T-helper 2 cell treated with Interferon-gamma antibody and Interleukin-4, amounts not matched to agents 5 μg/mL and 100 μg/mL, for 36 hours (primary cell): Measurements from ENCODE around the gene MB.
"Not testable (repeated sequence)": the region's sequence is repeated elsewhere in the genome, so short reads cannot be mapped to it uniquely, and the experiment has no call there.

Experiments
- DNase-seq: peaks from one replicate; pipeline ENCODE4 v3.0.0; 2021; ENCODE audit warnings: low spot score
- H3K27ac Mint-ChIP-seq: one replicate; pipeline ENCODE4 v1.8.0; 2021; ENCODE audit warnings: mild to moderate bottlenecking, mixed read lengths
- H3K27me3 Mint-ChIP-seq: one replicate; pipeline ENCODE4 v1.8.0; 2021; ENCODE audit warnings: low read depth, mixed read lengths
- H3K36me3 Mint-ChIP-seq: one replicate; pipeline ENCODE4 v1.8.0; 2021; ENCODE audit warnings: low read depth, mixed read lengths
- H3K4me1 Mint-ChIP-seq: one replicate; pipeline ENCODE4 v1.8.0; 2021; ENCODE audit warnings: low read depth, mixed read lengths
- H3K4me3 Mint-ChIP-seq: one replicate; pipeline ENCODE4 v1.8.0; 2022; ENCODE audit warnings: mild to moderate bottlenecking, moderate library complexity, mixed read lengths
- H3K9me3 Mint-ChIP-seq: one replicate; pipeline ENCODE4 v1.8.0; 2021; ENCODE audit warnings: mixed read lengths

The MB gene

GRCh38 chr22:35617137-35617755 is at the start of gene MB:
Gene MB (minus strand): TSS chr22:35617329. CDS start chr22:35617257, 72 bp downstream.
- H3K36me3 Mint-ChIP-seq: no peaks in the 10 kb centered on the region
- H3K27ac Mint-ChIP-seq: no peak within 1 kb of the TSS
- no peak within 1 kb of the TSS for H3K4me3 Mint-ChIP-seq
- no peaks in the 10 kb centered on the region for H3K27me3 Mint-ChIP-seq
- H3K4me1 Mint-ChIP-seq: peaks cover 15% of the 10 kb centered on the region
- no peaks in the 10 kb centered on the region for H3K9me3 Mint-ChIP-seq
- DNase-seq: no peak

- H3K27ac Mint-ChIP-seq, DNase-seq, H3K4me1 Mint-ChIP-seq, H3K4me3 Mint-ChIP-seq, H3K27me3 Mint-ChIP-seq: not testable (repeated sequence)
- H3K9me3 Mint-ChIP-seq: peaks cover 46% of the 10 kb centered on the region
- peaks cover 56% of the 10 kb centered on the region for H3K36me3 Mint-ChIP-seq
These were observed 49.6 kb upstream of the MB start for GRCh38 chr22:35666699-35667098.

GRCh38 chr22:35664955-35665587 is 47.9 kb upstream of the MB start:
- H3K27ac Mint-ChIP-seq: no peak overlapping the region
- H3K36me3 Mint-ChIP-seq: peaks cover 73% of the 10 kb centered on the region
- DNase-seq: no peak
- no peaks in the 10 kb centered on the region for H3K27me3 Mint-ChIP-seq
- peaks cover 48% of the 10 kb centered on the region for H3K9me3 Mint-ChIP-seq
- H3K4me1 Mint-ChIP-seq: peaks cover 26% of the 10 kb centered on the region
- H3K4me3 Mint-ChIP-seq: no peak overlapping the region

- Mint-ChIP-seq H3K9me3 (peaks cover 50% of the 10 kb centered on the region), H3K4me3 (no peak overlapping the region), H3K4me1 (peaks cover 35% of the 10 kb centered on the region), H3K36me3 (peaks cover 86% of the 10 kb centered on the region), H3K27me3 (no peaks in the 10 kb centered on the region), H3K27ac (no peak overlapping the region)
- no peak for DNase-seq
These were observed 46.2 kb upstream of the MB start for GRCh38 chr22:35663371-35663770.

- Mint-ChIP-seq H3K27ac (no peak overlapping the region), H3K36me3 (peaks cover 86% of the 10 kb centered on the region), H3K27me3 (no peaks in the 10 kb centered on the region), H3K4me3 (no peak overlapping the region), H3K4me1 (peaks cover 40% of the 10 kb centered on the region), H3K9me3 (peaks cover 51% of the 10 kb centered on the region)
- DNase-seq: no peak
These were observed 45.8 kb upstream of the MB start for GRCh38 chr22:35662914-35663313.

- Mint-ChIP-seq H3K27me3 (no peaks in the 10 kb centered on the region), H3K9me3 (peaks cover 39% of the 10 kb centered on the region), H3K27ac (peak overlapping the region; percentile 91), H3K4me3 (no peak overlapping the region), H3K36me3 (peaks cover 86% of the 10 kb centered on the region), H3K4me1 (peaks cover 40% of the 10 kb centered on the region)
- no peak for DNase-seq
These were observed 44.3 kb upstream of the MB start for GRCh38 chr22:35661464-35661863.

- no peaks in the 10 kb centered on the region for H3K27me3 Mint-ChIP-seq
- DNase-seq: peak; percentile 20
- H3K9me3 Mint-ChIP-seq: peaks cover 38% of the 10 kb centered on the region
- H3K27ac Mint-ChIP-seq: peak overlapping the region; percentile 91
- peaks cover 92% of the 10 kb centered on the region for H3K36me3 Mint-ChIP-seq
- H3K4me1 Mint-ChIP-seq: peaks cover 40% of the 10 kb centered on the region
- peak overlapping the region; percentile 64 for H3K4me3 Mint-ChIP-seq
These were observed 43.4 kb upstream of the MB start for GRCh38 chr22:35660291-35661127.

- Mint-ChIP-seq H3K27ac (peak overlapping the region; percentile 39), H3K4me1 (peaks cover 53% of the 10 kb centered on the region), H3K27me3 (no peaks in the 10 kb centered on the region), H3K36me3 (peaks cover 95% of the 10 kb centered on the region), H3K4me3 (no peak overlapping the region), H3K9me3 (peaks cover 40% of the 10 kb centered on the region)
- no peak for DNase-seq
These were observed 40.6 kb upstream of the MB start for GRCh38 chr22:35657571-35658312.

- Mint-ChIP-seq H3K27me3 (no peaks in the 10 kb centered on the region), H3K4me3 (no peak overlapping the region), H3K9me3 (peaks cover 35% of the 10 kb centered on the region), H3K4me1 (peaks cover 43% of the 10 kb centered on the region), H3K27ac (no peak overlapping the region), H3K36me3 (peaks cover 93% of the 10 kb centered on the region)
- DNase-seq: no peak
These were observed 39.2 kb upstream of the MB start for GRCh38 chr22:35656284-35656752.

- Mint-ChIP-seq H3K9me3 (peaks cover 27% of the 10 kb centered on the region), H3K27me3 (no peaks in the 10 kb centered on the region), H3K4me1 (peaks cover 33% of the 10 kb centered on the region), H3K4me3 (no peak overlapping the region), H3K36me3 (peaks cover 93% of the 10 kb centered on the region), H3K27ac (peak overlapping the region; percentile 27)
- no peak for DNase-seq
These were observed 36.7 kb upstream of the MB start for GRCh38 chr22:35653824-35654223.

- H3K4me1 Mint-ChIP-seq: peaks cover 37% of the 10 kb centered on the region
- peak overlapping the region; percentile 36 for H3K4me3 Mint-ChIP-seq
- H3K27me3 Mint-ChIP-seq: no peaks in the 10 kb centered on the region
- DNase-seq: no peak
- peaks cover 71% of the 10 kb centered on the region for H3K36me3 Mint-ChIP-seq
- H3K9me3 Mint-ChIP-seq: peaks cover 19% of the 10 kb centered on the region
- no peak overlapping the region for H3K27ac Mint-ChIP-seq
These were observed 34.0 kb upstream of the MB start for GRCh38 chr22:35651085-35651484.

- peaks cover 14% of the 10 kb centered on the region for H3K9me3 Mint-ChIP-seq
- peak overlapping the region; percentile 100 for H3K27ac Mint-ChIP-seq
- no peaks in the 10 kb centered on the region for H3K27me3 Mint-ChIP-seq
- H3K4me3 Mint-ChIP-seq: peak overlapping the region; percentile 100
- DNase-seq: no peak
- peaks cover 58% of the 10 kb centered on the region for H3K36me3 Mint-ChIP-seq
- H3K4me1 Mint-ChIP-seq: peaks cover 33% of the 10 kb centered on the region
These were observed 32.6 kb upstream of the MB start for GRCh38 chr22:35649636-35650250.

GRCh38 chr22:35649026-35649553 is 32.0 kb upstream of the MB start:
- H3K36me3 Mint-ChIP-seq: peaks cover 52% of the 10 kb centered on the region

More at GRCh38 chr22:35649026-35649553, 32.0 kb upstream of the MB start:
- Mint-ChIP-seq H3K9me3 (peaks cover 11% of the 10 kb centered on the region), H3K27me3 (no peaks in the 10 kb centered on the region), H3K4me1 (peaks cover 31% of the 10 kb centered on the region), H3K4me3 (peak overlapping the region; percentile 100), H3K27ac (peak overlapping the region; percentile 100)
- no peak for DNase-seq
